ENCODE results near the gene ST6GALNAC4. TPM values are rescaled to one million over a fixed set of nuclear protein-coding genes. Genes with fewer than 3 reads are reported as not detected.

The ST6GALNAC4 gene
- total RNA-seq, 1 experiment from 2014 or later: 12.8 TPM

GRCh38 chr9:127905788-127906191 is 11.1 kb downstream of the ST6GALNAC4 start:
- H3K9me3 Mint-ChIP-seq (ENCODE audit: low read depth, unreplicated experiment): no peaks in the 10 kb centered on the region
- H3K4me3 Mint-ChIP-seq (ENCODE audit: low read depth, unreplicated experiment): no peak overlapping the region
- DNase-seq: no peak
- intact Hi-C loops (cut with micrococcal nuclease; ENCODE audit: unreplicated experiment): no loop called here
- TF ChIP-seq CTCF (IDR thresholded peaks at IDR 0.05; ENCODE audit: unreplicated experiment): no peak
- CTCF ChIA-PET: no interaction called here
- BruUV-seq (replicated peaks): no TSS peak
- H3K4me1 Mint-ChIP-seq (ENCODE audit: low read depth, unreplicated experiment): peaks cover 6% of the 10 kb centered on the region
- no peaks in the 10 kb centered on the region for H3K27me3 Mint-ChIP-seq (ENCODE audit: unreplicated experiment)
- no peak overlapping the region for H3K27ac Mint-ChIP-seq (ENCODE audit: unreplicated experiment)
- H3K36me3 Mint-ChIP-seq (ENCODE audit: insufficient read depth, unreplicated experiment): peaks cover 9% of the 10 kb centered on the region

DNA sequence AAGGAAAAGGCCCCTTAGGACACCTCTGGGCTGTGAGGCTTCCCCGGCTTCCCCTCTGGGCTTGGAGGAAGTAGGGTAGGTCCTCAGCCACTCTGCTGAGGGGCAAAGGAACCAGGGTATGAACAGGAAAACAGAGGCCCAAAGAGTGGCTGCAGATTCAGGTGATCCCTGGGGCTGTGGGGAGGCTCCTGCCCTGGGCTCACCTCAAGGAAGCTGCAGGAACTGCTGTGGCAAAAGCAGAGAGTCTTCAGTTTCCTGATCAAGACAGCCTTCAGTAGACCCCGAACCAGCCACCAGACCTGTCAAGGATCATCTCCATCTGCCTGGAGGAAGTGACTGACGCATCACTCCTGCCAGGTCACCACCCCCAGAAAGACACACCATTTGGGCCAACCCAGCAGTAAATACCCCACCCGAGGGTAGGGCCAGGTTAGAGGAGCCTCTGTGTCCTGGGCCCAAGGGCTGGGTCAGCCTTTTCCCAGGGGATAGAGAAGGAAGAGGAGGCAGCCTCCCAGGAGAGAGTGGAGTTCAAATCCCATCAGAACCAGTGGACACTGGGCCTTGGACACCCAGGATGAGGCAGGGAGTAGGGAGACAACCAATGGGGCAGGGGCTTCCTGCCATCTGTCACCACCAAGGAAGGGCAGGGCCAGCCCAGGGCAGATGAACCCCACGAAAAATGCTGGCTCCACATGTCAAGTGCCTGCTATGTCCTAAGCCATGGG is 11.7 kb downstream of the ST6GALNAC4 start:
- BruUV-seq (replicated peaks): no TSS peak
- peaks cover 8% of the 10 kb centered on the region for H3K36me3 Mint-ChIP-seq (ENCODE audit: insufficient read depth, unreplicated experiment)
- no peak for DNase-seq
- intact Hi-C loops (cut with micrococcal nuclease; ENCODE audit: unreplicated experiment): no loop called here
- no peak overlapping the region for H3K27ac Mint-ChIP-seq (ENCODE audit: unreplicated experiment)
- TF ChIP-seq CTCF (IDR thresholded peaks at IDR 0.05; ENCODE audit: unreplicated experiment): no peak
- peaks cover 8% of the 10 kb centered on the region for H3K4me1 Mint-ChIP-seq (ENCODE audit: low read depth, unreplicated experiment)
- CTCF ChIA-PET: no interaction called here
- no peak overlapping the region for H3K4me3 Mint-ChIP-seq (ENCODE audit: low read depth, unreplicated experiment)
- no peaks in the 10 kb centered on the region for H3K9me3 Mint-ChIP-seq (ENCODE audit: low read depth, unreplicated experiment)
- H3K27me3 Mint-ChIP-seq (ENCODE audit: unreplicated experiment): no peaks in the 10 kb centered on the region

GRCh38 chr9:127904561-127905003 is 12.3 kb downstream of the ST6GALNAC4 start:
- CTCF ChIA-PET: no interaction called here
- BruUV-seq (replicated peaks): no TSS peak

More at GRCh38 chr9:127904561-127905003, 12.3 kb downstream of the ST6GALNAC4 start:
- Mint-ChIP-seq H3K4me1 (ENCODE audit: low read depth, unreplicated experiment) (peaks cover 8% of the 10 kb centered on the region), H3K27me3 (ENCODE audit: unreplicated experiment) (no peaks in the 10 kb centered on the region), H3K4me3 (ENCODE audit: low read depth, unreplicated experiment) (no peak overlapping the region), H3K36me3 (ENCODE audit: insufficient read depth, unreplicated experiment) (peaks cover 8% of the 10 kb centered on the region), H3K9me3 (ENCODE audit: low read depth, unreplicated experiment) (no peaks in the 10 kb centered on the region), H3K27ac (ENCODE audit: unreplicated experiment) (no peak overlapping the region)
- intact Hi-C loops (cut with micrococcal nuclease; ENCODE audit: unreplicated experiment): no loop called here
- no peak for DNase-seq
- TF ChIP-seq CTCF (IDR thresholded peaks at IDR 0.05; ENCODE audit: unreplicated experiment): no peak

Data from Calu3 (cell line).